ENCODE results near the gene AKAP6. TPM values are rescaled to one million over a fixed set of nuclear protein-coding genes. Genes with fewer than 3 reads are reported as not detected.

AKAP6 gene
- total and polyA plus RNA-seq, 2 of the 8 experiments (the other 6 are each of a cell fraction or from before 2014, with no cell fraction given) = 0.09 to 0.89 TPM

DNA sequence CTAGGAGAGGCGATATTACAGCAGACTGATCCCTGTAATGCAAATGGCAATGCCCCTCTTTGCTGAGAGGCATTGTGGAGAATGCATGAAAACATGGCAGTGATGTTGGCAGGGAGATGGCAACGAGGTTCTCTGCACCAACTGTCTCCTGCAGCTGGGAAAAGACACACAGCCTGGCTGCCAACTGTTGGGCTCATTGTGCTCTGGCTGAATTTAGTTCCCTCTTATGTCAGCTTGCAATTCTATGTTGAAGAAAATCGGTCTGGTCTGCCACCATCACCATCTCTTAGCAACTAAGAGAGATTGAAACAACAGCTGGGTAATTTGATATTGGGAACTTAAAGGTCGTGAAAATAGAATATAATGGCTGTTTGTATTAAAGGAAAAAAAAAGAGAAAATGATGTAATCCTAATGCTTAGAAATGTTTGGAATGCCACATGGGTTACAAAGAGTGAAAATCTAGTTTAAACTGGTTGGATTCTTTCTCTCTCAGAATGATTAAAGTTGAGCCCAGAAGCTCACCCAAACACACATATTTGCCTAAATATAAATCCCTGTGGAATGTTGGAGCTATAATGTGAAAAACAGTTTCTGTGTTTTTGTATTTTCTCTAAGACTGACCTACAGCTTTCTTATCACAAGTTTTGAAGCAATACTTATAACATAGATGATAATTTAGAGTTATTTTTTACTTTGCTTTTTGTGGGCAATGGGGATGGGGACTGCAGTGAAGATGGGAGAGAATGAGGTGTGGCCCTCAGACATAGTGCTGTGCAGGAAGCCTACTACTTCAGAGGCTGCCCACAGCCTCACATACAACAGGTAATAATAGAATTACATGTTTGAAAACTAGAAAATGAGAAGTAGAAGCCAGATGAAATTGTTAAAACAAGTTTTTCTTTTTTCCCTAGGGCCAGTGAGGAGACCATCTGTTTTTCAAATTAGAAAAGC lies 143.7 kb downstream of the AKAP6 start:
- peak overlapping the region; percentile 89; the same call in 1 of the 2 replicates for H2BK12ac ChIP-seq (ENCODE audit: low read depth, low read length)
- 72% methylated on average over 4 of the region's 4 CpGs; no CpG with 5 or more reads in 1 of the 2 experiments for WGBS, 2 experiments (ENCODE audit: extremely low coverage in 1 of 2, insufficient coverage in 1 of 2, insufficient read length in 1 of 2, insufficient replicate concordance in 2 of 2, low coverage in 1 of 2, low lambda C conversion rate in 2 of 2, missing lambda C conversion rate in 1 of 2)
- H3K27me3 ChIP-seq (replicated peaks in 1 of 4; ENCODE audit: control insufficient read depth in 3 of 4, extremely low read depth in 1 of 4, insufficient read depth in 3 of 4, low read length in 3 of 4) = no peaks in the 10 kb centered on the region
- H2AK5ac ChIP-seq (ENCODE audit: low read depth, low read length) = peak overlapping the region; percentile 67; the same call in 1 of the 2 replicates
- no peak overlapping the region for H3K18ac ChIP-seq (ENCODE audit: extremely low read depth, low read length)
- H3K36me3 ChIP-seq (ENCODE audit: control insufficient read depth in 2 of 4, insufficient read depth in 4 of 4, low read length in 3 of 4) = no peaks in the 10 kb centered on the region
- no peak overlapping the region for H3K56ac ChIP-seq (replicated peaks; ENCODE audit: insufficient read length, low read depth, low read length)
- no peak overlapping the region for H2BK120ac ChIP-seq (replicated peaks; ENCODE audit: low read depth, low read length)
- H3K9ac ChIP-seq (replicated peaks in 1 of 4; ENCODE audit: extremely low read depth in 1 of 4, low read depth in 3 of 4, low read length in 3 of 4) = no peak overlapping the region
- H3K4me3 ChIP-seq (ENCODE audit: extremely low read depth in 1 of 4, insufficient read depth in 2 of 4, low read depth in 3 of 4, low read length in 4 of 4) = no peak overlapping the region
- no peaks in the 10 kb centered on the region for H3K79me1 ChIP-seq (ENCODE audit: low read depth, low read length)
- H3K9me3 ChIP-seq (ENCODE audit: insufficient read depth in 2 of 2, low read depth in 1 of 2, low read length in 1 of 2) = no peaks in the 10 kb centered on the region
- H3K4me1 ChIP-seq (replicated peaks in 1 of 4; ENCODE audit: control insufficient read depth in 3 of 4, insufficient read depth in 4 of 4, low read length in 3 of 4) = peaks cover 0 to 9% (median 3%) of the 10 kb centered on the region in 4 experiments; a peak in 3 of 7 replicates
- ChIA-PET POLR2A (ENCODE audit: partially characterized antibody) (interaction anchor here (0.9 kb wide), 1 partner anchor 1052 kb away, joined by 3 read pairs; the partner anchor contains the start of gene HEATR5A), CTCF (ENCODE audit: partially characterized antibody) (interaction anchor here (0.9 to 2.4 kb wide), 5 partner anchors 40 to 1020 kb away, joined by 3 to 9 read pairs (median 5); no protein-coding TSS in a partner anchor)
- H2AFZ ChIP-seq (ENCODE audit: low read length) = peak overlapping the region; percentile 59; the same call in 1 of the 2 replicates
- no peak for DNase-seq (ENCODE audit: low read depth in 1 of 2, low spot score in 2 of 2)
- no peaks in the 10 kb centered on the region for H3K79me2 ChIP-seq (ENCODE audit: control insufficient read depth in 1 of 2, insufficient read depth in 2 of 2, low read length in 2 of 2)
- no peak overlapping the region for H2BK20ac ChIP-seq (ENCODE audit: low read length)
- H3K23me2 ChIP-seq (ENCODE audit: low read depth, low read length) = no peaks in the 10 kb centered on the region
- H4K91ac ChIP-seq (replicated peaks; ENCODE audit: insufficient read length, low read length) = no peak overlapping the region
- H3K4me2 ChIP-seq (ENCODE audit: insufficient read depth in 1 of 2, low read depth in 2 of 2, low read length in 2 of 2) = peak overlapping the region in 1 of 2 experiments; percentile 33; a peak in 1 of 4 replicates
- H3K14ac ChIP-seq (ENCODE audit: insufficient read length) = no peak overlapping the region
- H2BK5ac ChIP-seq (ENCODE audit: low read depth, low read length) = peak overlapping the region; percentile 67; the same call in 1 of the 2 replicates
- H3K23ac ChIP-seq (ENCODE audit: insufficient read length) = no peak overlapping the region
- H2BK15ac ChIP-seq (ENCODE audit: low read length) = no peak overlapping the region
- no peak overlapping the region for H4K8ac ChIP-seq (ENCODE audit: extremely low read depth, insufficient read depth, low read length)
- peak overlapping the region; percentile 54; the same call in 1 of the 2 replicates for H3K27ac ChIP-seq (ENCODE audit: low read depth, low read length)
- no peaks in the 10 kb centered on the region for H4K20me1 ChIP-seq (replicated peaks in 1 of 2; ENCODE audit: control insufficient read depth in 1 of 2, insufficient read depth in 2 of 2, low read length in 2 of 2)
- TF ChIP-seq CEBPB (IDR thresholded peaks at IDR 0.05; ENCODE audit: low read depth, low read length) (peak; percentile 28; the same call in 1 of the 2 replicates), ZNF274 (IDR thresholded peaks at IDR 0.05; ENCODE audit: borderline replicate concordance, extremely low read depth, low read length) (no peak), ASH2L (IDR thresholded peaks at IDR 0.05; ENCODE audit: low read length) (no peak), POLR2A (IDR thresholded peaks at IDR 0.05; ENCODE audit: control extremely low read depth in 1 of 2, low read depth in 2 of 2, low read length in 2 of 2) (no peak)
- no peak overlapping the region for H4K5ac ChIP-seq (ENCODE audit: insufficient read length, low read depth, low read length)
- no peak overlapping the region for H3K4ac ChIP-seq (replicated peaks; ENCODE audit: insufficient read length, low read depth, low read length)
- no peak for FAIRE-seq
